Subcutaneous adipose tissue (tissue), 4 donors: Measurements from ENCODE around the gene SORBS1. TPM values are rescaled to one million over a fixed set of nuclear protein-coding genes. Genes with fewer than 3 reads are reported as not detected.

Experiments
- CTCF ChIP-seq: fragments of 450-650 bp; IDR thresholded peaks from one replicate; pipeline ENCODE4 v1.5.1; 2016; ENCODE audit warnings: low read depth, mild to moderate bottlenecking, control low read depth, antibody characterized with exemption, moderate library complexity
- total RNA-seq, 4 donors: library from RNA; depleted of rRNA; stranded (reverse); fragments of >200 nt; gene quantifications; one replicate each; pipeline ENCODE4 v1.1.0, GENCODE V29; 2016

Gene SORBS1
- total RNA-seq, 4 donors from 2014 or later: 460 to 715 (median 623) TPM

GRCh38 chr10:95262763-95263518 is 298.2 kb downstream of the SORBS1 start:
- no peak for TF ChIP-seq CTCF

GRCh38 chr10:95261926-95262325 is 299.2 kb downstream of the SORBS1 start:
- TF ChIP-seq CTCF: no peak

Other genes starting within 250 kb of the SORBS1 start
- 10 to 100 TPM; 18.5 to 29.0 (median 18.9) TPM for gene ALDH18A1, start 95.3 kb upstream of the SORBS1 start, total RNA-seq
- gene TCTN3, start 132.6 kb upstream of the SORBS1 start, total RNA-seq: 10 to 100 TPM; 16.0 to 27.6 (median 17.7) TPM
- 10 to 100 TPM; 16.2 to 28.7 (median 20.4) TPM for gene ENTPD1, start 194.8 kb upstream of the SORBS1 start, total RNA-seq